GM20000 (cell line): ENCODE data around the gene BSPRY.
"Not testable (repeated sequence)": the region's sequence is repeated elsewhere in the genome, so short reads cannot be mapped to it uniquely, and the experiment has no call there.

Experiments
- DNase-seq: peaks from one replicate; pipeline ENCODE4 v3.0.0; 2012; ENCODE audit warnings: low spot score
- TF ChIP-seq, protein P1 (sequence below): IDR thresholded peaks from 2 replicates; pipeline ENCODE4 v1.5.1; 2012; ENCODE audit warnings: mild to moderate bottlenecking, control low read depth; ENCODE audit errors: extremely low read depth, missing control alignments

BSPRY gene

DNA sequence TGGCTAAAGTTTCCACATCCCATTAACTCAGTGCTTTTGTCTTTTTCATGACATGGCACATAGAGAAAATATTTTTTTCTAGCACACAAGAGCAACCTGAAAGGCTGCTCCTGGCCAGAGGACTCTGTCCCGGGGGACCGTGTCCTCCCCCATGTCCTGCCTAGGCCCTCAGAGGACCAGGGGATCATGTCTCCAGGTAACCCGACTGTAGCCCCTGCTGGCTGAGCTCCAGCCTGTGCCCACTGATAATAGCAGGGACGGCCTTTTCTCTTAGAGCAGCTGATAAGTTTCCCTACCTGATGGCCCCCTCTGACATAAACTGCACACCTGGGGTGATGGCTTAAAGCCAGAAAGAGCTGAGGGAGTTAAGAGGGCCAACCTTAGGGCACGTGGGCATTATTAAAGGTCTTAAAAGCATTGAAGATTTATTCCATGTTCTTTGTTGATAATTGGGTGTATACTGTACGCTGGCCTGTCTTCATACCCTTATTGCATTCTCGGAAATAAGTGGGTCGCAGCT, 21.5 kb downstream of the BSPRY start:
- no peak for DNase-seq
- TF ChIP-seq, protein P1, sequence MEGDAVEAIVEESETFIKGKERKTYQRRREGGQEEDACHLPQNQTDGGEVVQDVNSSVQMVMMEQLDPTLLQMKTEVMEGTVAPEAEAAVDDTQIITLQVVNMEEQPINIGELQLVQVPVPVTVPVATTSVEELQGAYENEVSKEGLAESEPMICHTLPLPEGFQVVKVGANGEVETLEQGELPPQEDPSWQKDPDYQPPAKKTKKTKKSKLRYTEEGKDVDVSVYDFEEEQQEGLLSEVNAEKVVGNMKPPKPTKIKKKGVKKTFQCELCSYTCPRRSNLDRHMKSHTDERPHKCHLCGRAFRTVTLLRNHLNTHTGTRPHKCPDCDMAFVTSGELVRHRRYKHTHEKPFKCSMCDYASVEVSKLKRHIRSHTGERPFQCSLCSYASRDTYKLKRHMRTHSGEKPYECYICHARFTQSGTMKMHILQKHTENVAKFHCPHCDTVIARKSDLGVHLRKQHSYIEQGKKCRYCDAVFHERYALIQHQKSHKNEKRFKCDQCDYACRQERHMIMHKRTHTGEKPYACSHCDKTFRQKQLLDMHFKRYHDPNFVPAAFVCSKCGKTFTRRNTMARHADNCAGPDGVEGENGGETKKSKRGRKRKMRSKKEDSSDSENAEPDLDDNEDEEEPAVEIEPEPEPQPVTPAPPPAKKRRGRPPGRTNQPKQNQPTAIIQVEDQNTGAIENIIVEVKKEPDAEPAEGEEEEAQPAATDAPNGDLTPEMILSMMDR: no peak

DNA sequence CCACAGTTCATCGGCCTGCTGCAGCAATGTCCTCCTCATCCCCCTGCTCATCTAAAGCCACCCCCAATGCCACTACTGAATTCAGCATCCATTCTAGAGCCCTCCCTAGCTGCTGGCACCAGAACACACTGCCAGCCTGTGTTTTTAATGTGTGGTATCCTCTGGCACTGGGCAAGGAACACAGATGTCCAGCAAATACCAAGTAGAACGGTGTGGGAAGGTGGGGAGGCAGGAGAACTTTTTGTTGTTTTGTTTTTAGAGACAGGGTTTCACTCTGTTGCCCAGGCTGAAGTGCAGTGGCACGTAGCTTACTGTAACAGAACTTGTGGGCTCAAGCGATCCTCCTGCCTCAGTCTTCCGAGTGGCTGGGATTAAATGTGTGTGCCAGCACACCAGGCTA, 22.7 kb downstream of the BSPRY start:
- TF ChIP-seq, protein P1: no peak

DNA sequence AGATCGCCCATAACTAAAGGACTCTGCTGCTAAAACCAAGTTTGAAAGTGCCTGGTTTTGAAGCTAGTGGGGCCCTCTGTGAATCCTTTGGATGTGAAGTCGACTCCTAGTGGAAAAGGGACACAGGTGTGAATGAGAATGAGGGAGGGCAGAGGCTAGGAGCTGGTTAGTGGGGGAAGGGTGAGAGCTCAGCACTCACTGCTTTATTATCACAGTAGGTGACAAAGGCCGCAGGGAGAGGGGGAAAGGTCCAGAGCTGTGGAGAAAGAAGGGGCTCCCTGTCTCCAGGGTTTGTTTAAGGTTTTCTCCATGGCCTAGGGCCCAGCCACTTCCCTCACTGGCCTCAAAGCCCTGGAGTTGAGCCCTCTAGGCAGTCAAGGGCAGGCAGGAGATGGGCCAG, 23.9 kb downstream of the BSPRY start:
- DNase-seq: no peak
- TF ChIP-seq, protein P1: no peak

More for the DNA sequence above, 22.7 kb downstream of the BSPRY start:
- DNase-seq: no peak

DNA sequence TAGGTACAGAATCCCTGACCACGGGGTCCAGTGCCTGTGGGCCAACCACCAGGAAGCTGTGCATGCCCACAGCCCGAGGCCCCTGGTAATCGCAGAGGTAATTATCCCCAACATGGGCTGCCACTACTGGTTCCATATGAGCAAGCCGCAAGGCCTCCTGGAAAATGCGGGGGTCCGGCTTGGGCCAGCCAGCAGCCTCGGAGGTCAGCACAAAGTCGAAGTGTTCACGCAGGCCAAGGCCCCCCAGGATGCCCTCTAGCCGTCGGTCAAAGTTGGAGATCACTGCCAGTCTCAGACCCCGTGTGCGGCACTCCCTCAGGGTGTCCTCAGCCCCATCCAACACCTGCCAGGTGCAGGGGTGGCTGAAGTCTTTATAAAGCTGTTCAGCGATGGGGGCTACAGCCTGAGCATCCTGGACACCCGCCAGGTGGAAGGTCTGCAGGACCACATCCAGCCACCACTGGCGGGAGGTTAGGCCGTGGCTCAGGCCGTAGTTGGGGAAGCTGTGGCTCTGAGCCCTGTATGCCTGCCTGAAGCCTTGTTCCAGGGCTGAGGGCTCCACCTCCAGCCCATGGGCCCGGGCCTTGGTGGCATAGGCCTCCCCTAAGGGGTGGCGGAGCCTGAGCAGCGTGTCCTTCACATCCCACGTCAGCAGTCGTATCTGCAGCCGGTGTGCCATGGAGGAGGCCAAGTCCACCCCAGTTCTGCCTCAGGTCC, 24.5 kb downstream of the BSPRY start:
- TF ChIP-seq, protein P1: no peak
- no peak for DNase-seq

DNA sequence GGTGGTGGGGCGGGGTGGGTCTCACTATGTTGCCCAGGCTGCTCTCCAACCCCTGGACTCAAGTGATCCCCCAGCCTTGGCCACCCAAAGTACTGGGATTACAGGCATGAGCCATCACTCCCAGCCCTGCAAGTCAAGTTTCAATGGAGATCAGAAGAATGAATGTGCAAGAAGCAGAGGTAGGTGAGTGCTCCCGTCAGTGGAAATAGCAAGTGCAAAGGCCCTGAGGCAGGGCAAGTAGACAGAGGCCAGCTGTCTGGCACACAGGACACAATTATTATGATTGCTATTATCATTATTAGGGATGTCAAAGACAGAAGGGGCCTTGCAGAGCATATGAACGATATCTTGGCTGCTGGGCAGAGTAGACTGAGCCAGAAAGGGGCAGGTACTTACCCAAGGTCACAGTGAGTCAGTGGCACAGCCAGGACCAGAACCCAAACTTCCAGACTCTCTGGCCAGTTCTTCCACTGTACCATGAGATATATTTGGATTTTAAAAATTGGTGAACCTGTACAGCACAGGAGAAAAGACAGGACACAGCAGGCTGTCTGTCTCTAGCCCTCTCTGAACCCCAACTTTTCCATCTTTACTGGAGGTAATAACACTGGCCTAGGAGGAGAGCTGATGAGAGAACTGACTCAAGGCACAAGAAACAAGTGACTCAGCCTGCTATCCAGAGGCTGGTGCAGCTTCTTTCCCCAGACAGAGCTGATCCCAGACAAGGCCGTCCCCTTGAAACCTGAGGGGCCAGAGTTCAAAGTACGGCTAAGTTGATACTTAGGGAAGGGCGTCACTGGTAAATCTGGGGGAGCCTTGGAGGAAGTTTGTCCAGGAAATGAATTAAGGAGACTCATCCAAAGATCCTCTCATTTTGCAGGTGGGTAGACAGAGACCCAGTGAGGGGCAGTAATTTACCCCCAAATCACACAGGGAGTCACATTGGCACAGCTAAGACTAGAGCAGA, 26.0 kb downstream of the BSPRY start:
- TF ChIP-seq, protein P1: no peak
- no peak for DNase-seq

DNA sequence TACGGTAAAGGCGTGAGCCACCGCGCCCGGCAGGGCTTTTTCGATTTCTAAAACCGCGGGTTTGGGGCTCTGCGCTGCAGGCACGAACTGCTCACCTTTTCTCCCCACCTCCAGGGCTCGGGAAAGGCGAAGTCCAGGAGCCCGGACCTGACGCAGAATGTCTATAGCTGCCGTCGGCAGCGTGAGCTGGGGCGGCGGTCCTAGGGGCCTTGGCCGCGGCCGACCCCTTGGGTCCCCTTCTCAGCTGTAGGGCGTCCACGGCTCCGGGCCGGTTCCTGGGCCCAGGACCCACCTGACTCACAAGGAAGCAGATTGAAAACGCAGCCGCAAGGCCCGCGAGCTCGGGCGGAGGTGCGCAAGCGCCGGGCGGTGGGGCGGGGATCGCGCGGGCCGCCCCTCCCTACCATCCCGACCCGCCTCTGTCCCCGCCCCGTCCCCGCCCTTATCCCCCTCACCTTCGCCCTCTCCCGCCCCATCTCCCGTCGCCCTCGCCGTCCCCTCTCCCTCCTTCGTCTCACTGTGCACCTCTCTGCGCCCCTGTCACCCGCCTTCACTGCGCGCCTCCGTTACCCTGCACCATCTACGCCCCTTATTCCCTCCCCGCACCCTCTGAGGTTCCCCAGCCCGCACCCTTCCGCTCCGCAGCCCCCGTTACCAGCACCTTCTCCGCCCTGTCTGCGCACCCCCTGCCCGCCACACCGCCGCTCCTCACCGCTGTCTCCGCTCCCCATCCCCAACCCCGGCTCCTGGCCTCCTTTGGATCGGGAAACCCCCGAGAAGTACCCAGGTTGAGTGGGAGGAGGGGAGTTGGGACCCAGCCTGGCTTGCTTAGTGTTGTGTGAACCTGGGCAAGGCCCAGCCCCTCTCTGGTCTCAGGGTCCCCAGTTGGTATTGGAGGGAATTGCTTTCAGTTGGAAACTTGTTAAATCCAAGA, 27.6 kb downstream of the BSPRY start, which contains the start of gene HDHD3:
Gene HDHD3, minus strand, starts transcription at position 353 of the 934 bp plus-strand sequence. CDS start 2,632 bp downstream, outside the sequence.
- TF ChIP-seq, protein P1: no peak
- DNase-seq: peak; percentile 92

DNA sequence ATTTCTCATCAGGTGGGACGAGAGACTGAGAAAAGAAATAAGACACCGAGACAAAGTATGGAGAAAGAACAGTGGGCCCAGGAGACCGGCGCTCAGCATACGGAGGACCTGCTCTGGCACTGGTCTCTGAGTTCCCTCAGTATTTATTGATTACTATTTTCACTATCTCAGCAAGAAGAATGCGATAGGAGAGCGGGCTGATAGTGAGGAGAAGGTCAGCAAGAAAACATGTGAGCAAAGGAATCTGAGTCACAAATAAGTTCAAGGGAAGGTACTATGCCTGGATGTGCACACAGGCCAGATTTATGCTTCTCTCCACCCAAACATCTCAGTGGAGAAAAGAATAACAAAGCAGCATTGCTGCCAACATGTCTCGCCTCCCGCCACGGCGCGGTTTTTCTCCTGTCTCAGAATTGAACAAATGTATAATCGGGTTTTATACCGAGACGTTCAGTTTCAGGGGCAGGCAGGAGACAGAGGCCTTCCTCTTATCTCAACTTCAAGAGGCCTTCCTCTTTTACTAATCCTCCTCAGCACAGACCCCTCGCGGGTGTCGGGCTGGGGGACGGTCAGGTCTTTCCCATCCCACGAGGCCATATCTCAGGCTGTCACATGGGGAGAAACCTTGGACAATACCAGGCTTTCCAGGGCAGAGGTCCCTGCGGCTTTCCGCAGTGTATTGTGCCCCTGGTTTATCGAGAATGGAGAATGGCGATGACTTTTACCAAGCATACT, 29.9 kb downstream of the BSPRY start:
- not testable (repeated sequence) for DNase-seq

DNA sequence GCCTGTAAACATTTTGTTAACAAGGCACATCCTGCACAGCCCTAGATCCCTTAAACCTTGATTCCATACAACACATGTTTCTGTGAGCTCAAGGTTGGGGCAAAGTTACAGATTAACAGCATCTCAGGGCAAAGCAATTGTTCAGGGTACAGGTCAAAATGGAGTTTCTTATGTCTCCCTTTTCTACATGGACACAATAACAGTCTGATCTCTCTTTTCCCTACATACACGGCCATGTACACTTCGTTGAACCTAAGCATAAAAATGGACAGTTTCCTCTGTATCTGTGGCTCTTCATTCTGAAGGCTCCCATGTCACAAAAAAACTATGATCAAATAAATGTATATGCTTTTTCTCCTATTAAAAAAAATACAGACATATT, 30.5 kb downstream of the BSPRY start:
- not testable (repeated sequence) for DNase-seq
